NCI-H128 (cell line): ENCODE data around the gene GDPD5.

Experiments
- DNase-seq: peaks from one replicate; lab custom pipeline; 2025; ENCODE audit not compliant: unreplicated experiment; lab: John Stamatoyannopoulos, UW

Gene GDPD5

DNA sequence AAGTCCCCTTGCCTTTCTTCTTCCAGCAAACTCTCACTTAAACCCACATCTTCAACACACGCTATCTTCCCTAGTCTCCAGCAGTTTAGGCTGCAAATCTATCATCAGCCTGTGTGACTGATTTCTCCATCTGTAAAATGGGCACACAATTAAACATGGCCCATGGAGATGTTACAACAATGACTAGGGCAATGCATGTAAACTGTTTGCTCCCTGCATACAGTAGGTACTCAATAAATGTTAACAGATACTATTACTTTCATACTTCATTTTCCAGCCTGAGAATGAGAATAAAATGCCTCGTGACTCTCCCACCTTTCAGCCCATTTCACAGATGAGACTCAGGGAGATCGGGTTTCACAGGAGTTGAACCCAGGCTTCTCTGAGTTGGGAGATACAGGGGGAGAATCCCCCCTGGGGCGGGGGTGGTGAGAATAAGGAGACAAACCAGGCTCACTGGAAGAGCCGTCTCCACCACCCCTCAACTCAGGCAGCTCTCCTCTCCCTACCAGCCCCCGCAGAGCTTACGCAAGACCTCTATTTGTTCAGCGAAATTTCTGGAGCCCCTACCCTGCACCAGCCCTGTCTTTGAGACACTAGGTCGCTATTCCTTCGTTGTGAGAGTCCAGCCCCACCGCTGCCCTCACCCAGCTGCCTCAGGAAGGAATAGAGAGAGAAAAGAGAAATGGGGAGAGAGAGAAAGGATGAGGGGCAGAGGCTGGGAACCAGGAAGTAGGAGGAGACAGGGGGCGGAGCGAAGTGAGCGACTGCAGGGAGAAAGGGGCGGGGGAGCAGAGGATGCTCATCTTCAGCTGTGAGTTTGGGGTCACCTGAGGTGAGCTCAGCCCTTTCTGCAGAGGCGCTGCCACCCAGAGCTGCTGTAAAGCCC, 50.6 kb downstream of the GDPD5 start:
- no peak for DNase-seq

- no peak for DNase-seq
These were observed 51.5 kb downstream of the GDPD5 start for GRCh38 chr11:75474240-75474639.

- DNase-seq: no peak
These were observed 52.1 kb downstream of the GDPD5 start for GRCh38 chr11:75473684-75474083.

GRCh38 chr11:75472081-75472732, 53.5 kb downstream of the GDPD5 start:
- DNase-seq: no peak

DNA sequence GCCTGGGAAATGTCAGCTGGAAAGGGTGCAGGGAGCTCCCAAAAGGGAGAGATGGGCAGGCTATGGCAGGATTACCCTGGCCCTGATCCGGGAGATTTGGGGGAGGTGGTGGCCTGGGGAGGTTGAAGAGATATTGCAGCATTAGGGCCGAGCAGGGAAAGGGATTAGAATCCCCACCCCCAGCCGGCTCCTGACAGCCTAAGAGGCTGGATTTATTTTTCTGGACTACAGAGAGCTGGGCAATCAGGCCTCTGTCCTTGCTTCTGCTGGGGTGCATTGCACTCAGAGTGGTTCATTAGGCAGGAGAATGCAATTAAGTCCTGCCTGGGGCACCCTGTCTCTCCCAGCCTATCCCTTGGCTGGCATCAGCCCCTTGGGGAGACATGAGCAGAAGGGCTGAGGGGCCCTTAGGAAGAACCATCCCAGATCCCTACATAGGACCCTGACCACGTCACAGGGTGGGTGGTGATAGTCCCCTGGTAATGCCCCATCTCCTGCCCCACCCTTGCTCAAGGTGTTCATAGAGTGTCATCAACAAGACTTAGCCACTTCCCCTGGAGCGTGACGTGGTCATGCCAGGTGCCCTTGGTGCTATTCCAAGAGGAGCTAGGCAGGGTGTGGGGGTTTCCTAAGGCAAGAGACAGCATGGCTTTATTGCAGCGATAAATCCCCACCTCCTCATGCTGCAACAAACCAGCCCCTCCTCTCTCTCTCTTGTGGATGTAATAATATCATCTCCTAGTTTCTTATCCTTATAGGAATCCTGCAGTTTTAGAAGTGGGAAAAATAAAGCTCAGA, 54.4 kb downstream of the GDPD5 start:
- DNase-seq: no peak

DNA sequence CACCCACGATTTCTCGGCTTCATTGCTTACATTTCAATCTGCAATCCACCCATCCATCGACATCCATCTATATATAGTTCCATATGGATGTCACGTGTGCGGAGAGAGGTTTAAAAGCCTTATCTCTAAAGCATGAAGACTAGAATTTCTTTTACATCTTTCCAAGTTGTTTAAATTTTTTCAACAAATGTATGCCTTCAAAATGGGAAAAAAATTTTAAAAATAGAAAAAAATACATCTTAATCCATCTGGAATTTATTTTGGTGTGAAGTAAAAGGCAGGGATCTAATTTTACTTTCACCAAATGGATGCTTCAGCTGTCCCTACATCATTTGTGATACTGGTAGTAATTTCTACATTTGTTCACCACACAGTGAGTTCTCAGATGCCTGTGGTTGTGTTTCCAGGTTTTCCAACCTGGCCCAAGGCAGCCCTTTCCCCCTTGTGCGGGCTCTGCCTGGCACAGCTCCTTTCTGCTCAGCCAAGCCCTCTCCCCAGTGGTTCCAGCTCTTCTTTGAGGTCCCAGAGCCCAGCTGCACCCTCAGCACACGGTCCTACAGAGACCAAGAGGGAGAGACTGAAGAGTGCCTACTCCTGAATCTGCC, 55.2 kb downstream of the GDPD5 start:
- DNase-seq: no peak

GRCh38 chr11:75469785-75470405, 55.8 kb downstream of the GDPD5 start:
- no peak for DNase-seq

DNA sequence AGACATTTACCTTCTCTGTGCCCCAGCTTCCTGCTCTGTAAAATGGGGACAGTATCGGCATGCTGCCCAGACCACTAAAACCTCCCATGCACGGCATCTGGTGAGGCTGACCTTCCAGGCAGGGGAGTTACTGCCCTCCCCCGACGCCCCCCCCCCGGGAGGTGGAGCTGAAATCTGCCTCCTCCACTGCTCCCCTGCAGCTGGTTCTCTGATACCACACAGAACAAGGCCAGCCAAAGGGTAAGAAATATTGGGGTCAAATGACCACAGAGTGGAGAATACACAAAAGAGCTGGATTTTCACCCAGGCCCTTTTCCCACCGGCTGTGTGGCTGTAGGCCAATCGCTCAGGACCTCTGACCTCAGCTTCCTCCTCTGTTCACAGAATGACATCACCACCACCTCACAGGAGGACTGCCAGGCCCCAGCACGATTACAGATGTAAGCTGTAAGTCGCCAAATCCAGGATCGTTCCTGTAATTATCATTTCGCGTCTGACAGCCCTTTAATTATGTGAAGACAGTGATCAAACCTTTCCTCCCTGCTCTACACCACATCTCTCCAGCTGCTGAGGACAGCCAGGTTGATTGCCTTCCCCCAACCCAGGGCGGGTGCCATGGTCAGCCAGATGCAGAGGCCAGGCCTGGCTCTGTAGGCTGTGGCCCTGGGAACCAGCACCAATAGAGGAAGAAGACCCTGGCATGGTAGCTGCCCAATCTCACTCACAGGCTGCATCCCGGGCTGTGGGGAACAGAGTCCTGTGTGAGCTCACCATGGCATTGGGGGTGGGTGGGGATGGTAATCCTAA, 57.0 kb downstream of the GDPD5 start:
- DNase-seq: no peak

DNA sequence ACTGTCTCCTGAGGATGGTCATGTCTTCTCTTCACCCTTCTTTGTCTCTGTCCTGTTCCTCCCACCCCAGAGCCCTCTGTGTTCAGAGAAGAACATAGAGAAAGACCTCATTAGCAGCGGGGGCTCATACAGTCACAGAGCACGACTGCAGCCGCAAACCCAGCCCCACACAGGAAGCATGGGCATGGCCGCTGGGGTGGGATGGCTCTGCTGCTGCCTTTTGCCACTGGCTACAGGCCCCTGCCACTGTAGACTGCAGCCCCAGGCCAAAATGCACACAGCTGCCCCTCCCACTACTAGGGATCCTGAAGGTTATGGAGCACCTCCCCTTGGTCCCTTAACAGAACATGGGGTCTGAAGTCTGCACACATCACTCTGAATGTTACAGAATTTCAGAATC, 57.9 kb downstream of the GDPD5 start:
- DNase-seq: no peak

DNA sequence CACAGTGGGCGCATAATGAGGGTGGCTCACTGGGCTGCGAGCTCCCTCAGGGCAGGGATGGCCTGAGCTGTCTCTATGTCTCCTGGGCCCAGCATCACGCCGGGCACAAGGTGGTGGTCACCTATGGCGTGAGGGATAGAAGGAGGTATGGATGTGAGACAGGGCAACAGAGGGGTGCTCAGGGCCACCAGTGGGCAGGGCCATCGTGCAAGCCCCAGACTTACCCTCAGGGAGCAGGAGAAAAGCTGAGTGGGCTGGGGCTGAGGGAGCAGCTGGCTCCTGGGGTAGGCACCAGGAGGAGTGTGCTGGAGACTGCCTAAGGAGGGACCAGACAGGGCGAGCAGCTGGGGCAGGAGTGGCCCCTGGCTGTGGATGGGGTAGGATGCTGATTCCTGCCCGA, 58.4 kb downstream of the GDPD5 start:
- no peak for DNase-seq

GRCh38 chr11:75465701-75466531, 59.8 kb downstream of the GDPD5 start:
- no peak for DNase-seq

GRCh38 chr11:75463106-75463774, 62.5 kb downstream of the GDPD5 start:
- DNase-seq: no peak

DNA sequence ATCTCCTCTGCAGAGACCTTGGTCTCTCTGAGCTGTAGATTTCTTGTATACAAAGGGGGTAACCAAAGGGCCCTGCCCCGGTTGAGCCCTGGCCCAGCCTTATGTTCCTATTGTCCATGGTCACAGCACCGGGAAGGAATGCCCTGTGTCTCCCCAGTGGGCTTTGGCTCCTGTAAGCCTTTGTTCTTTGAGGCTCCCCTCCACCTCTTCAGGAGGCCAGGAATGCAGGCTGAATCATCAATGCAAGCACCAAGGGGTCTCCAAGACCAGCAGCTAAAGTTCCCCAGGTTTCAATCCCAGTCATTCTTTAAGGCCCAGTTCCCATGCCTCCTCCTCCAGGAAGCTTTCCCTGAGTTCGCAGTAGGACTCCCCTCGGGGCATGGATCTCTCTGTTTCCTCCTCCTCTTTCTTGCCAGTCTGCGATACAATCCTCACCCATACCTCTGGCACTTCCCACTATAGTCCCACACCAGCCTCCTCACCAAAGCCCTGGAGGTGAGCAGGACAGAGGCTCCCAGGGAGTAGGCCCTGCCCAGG, 63.6 kb downstream of the GDPD5 start:
- no peak for DNase-seq

- no peak for DNase-seq
These were observed 64.6 kb downstream of the GDPD5 start for GRCh38 chr11:75461151-75461550.

DNA sequence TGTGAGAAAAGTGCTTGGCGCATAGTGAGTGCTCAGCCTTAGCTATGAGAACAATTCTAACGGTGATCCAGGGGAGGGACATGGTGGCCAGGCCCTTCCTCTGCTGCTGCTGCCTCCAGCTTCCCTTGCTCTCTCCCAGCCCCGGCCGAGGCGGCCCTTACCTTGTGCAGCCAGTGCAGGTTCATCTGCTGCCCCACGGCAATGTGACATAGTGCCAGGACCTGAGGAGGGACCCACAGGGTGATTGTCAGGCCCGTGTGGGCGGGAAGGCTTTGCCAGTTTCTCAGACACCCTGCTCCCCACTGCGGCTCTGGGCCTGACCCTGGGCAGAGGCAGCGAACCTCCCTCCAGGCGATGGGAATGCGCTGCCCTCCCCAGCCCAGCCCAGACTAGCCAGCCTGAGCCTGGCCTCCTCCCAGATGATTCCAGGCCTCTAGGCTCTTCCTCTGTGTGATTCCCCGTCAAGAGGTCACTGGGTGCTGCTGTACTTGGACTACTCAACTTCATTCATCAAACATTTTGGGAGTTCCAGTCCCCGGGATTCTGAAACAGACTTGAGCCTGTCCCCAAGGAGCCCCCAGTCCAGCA, 69.1 kb downstream of the GDPD5 start:
- DNase-seq: no peak

- no peak for DNase-seq
These were observed 70.8 kb downstream of the GDPD5 start for GRCh38 chr11:75454987-75455386.

DNA sequence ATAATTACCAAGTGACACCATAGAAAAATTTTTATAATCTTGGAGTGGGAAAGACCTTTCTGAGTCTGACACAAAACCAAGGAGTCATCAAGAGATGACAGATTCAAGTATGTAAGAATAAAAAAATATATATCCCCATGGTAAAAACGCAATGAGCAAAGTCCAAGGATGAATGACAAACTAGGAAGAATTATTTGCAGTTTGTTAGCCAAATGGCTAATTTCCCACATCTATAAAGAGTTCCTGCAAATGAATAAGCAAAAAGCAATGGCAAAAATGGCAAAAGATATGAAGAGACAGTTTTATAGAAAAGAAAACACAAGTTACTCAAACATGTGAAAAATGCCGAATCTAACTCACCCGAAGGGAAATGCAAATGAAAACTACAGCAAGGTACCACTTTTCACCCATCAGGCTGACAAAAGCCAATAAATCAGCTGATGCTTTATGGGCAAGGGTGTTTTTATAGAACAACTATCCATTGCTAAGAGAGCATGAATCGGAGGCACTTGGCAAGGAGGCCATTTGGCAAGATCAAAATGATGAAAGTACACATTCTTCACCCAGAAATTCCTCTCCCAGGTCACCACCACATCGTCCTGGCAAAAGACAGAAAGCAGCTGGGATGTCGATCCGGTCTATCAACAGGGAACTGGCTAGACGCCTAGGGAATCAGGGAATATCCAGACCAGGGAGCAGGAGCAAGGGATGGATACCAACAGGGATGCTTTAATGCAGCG, 71.7 kb downstream of the GDPD5 start:
- no peak for DNase-seq
